SK-N-SH treated with all-trans-retinoic acid at 6 μM for 48 hours (cell line): ENCODE measurements around the gene DBP.
A peak's percentile ranks its signal among the peaks of the same experiment; 100 is the strongest.

Experiments
- ARNTL ChIP-seq: fragments of 450-650 bp; formaldehyde crosslinking; IDR thresholded peaks from 2 replicates; pipeline ENCODE4 v1.5.0; 2020; ENCODE audit warnings: low read depth, mild to moderate bottlenecking, moderate library complexity, borderline replicate concordance
- BACH2 ChIP-seq: fragments of 250-450 bp; sonication (Bioruptor Pico); IDR thresholded peaks from 2 replicates; pipeline ENCODE4 v1.9.0; 2021; ENCODE audit warnings: mild to moderate bottlenecking, borderline replicate concordance
- CSDC2 ChIP-seq: fragments of 250-450 bp; sonication (Bioruptor Pico); IDR thresholded peaks from 2 replicates; pipeline ENCODE4 v1.5.0; 2020; ENCODE audit warnings: mild to moderate bottlenecking, moderate library complexity
- ESRRG ChIP-seq: fragments of 250-450 bp; sonication (Bioruptor Pico); IDR thresholded peaks from 2 replicates; pipeline ENCODE4 v1.6.1; 2021; ENCODE audit warnings: mild to moderate bottlenecking
- GLIS3 ChIP-seq: fragments of 250-450 bp; sonication (Bioruptor Pico); IDR thresholded peaks from 2 replicates; pipeline ENCODE4 v1.5.0; 2020; ENCODE audit warnings: mild to moderate bottlenecking, moderate library complexity
- ISL1 ChIP-seq: fragments of 250-450 bp; sonication (Bioruptor Pico); IDR thresholded peaks from 2 replicates; pipeline ENCODE4 v2.1.2; 2022; ENCODE audit warnings: mild to moderate bottlenecking, moderate library complexity
- PATZ1 ChIP-seq: fragments of 250-450 bp; sonication (Bioruptor Pico); IDR thresholded peaks from 2 replicates; pipeline ENCODE4 v1.8.0; 2020; ENCODE audit warnings: mild to moderate bottlenecking, moderate library complexity, borderline replicate concordance
- RARB ChIP-seq: fragments of 250-450 bp; sonication (Bioruptor Pico); IDR thresholded peaks from 2 replicates; pipeline ENCODE4 v1.8.0; 2021; ENCODE audit warnings: mild to moderate bottlenecking, moderate library complexity
- SNAI2 ChIP-seq: fragments of 250-450 bp; sonication (Bioruptor Pico); IDR thresholded peaks from 2 replicates; pipeline ENCODE4 v1.5.0; 2020; ENCODE audit warnings: mild to moderate bottlenecking, moderate library complexity
- TSHZ2 ChIP-seq: fragments of 250-450 bp; sonication (Bioruptor Pico); IDR thresholded peaks from 2 replicates; pipeline ENCODE4 v1.5.0; 2020; ENCODE audit warnings: mild to moderate bottlenecking, moderate library complexity
- ZFP30 ChIP-seq: fragments of 450-650 bp; formaldehyde crosslinking; IDR thresholded peaks from 2 replicates; pipeline ENCODE4 v1.5.0; 2022; ENCODE audit warnings: mild to moderate bottlenecking, moderate library complexity
- ZNF70 ChIP-seq: fragments of 450-650 bp; formaldehyde crosslinking; IDR thresholded peaks from 2 replicates; pipeline ENCODE4 v1.5.0; 2020; ENCODE audit warnings: mild to moderate bottlenecking, moderate library complexity
- ZNF8 ChIP-seq: fragments of 450-650 bp; formaldehyde crosslinking; IDR thresholded peaks from 2 replicates; pipeline ENCODE4 v1.5.0; 2020; ENCODE audit warnings: mild to moderate bottlenecking, moderate library complexity
- TF ChIP-seq, protein P1 (sequence below): fragments of 250-450 bp; sonication (Bioruptor Pico); IDR thresholded peaks from 2 replicates; pipeline ENCODE4 v1.5.1; 2020; ENCODE audit warnings: low read depth, mild to moderate bottlenecking, moderate library complexity

DNA sequence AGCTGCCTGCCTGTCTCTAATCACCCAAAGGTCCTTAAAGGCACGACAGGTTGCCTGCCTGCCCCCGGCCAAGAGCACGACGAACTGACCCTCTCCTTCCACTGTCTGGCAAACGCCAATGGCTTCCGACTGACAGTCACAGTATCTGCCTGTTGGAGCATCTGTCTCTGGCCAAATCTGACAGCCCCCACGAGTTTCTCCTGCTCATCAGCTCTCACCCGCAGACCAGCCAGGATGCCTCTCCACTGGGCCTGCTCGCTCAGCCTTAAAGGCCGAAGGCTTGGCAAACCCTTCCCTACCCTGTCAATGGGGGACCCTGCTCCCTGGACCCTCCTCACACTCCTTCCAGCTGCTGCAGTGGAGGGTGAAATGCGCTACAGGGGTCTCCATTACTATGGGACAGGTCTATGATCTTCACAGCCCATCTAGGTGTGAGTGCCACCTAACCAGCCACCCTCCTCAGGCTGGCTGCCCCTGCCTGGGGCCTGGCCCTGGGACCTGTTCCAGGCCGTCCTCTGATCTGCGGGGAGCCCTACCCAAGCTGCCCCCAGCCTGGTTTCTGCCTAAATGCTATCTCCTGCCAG is 23.2 kb downstream of the DBP start:
- TF ChIP-seq RARB (CRISPR knock-in tag), result no peak
- no peak for TF ChIP-seq ARNTL (CRISPR knock-in tag)
- TF ChIP-seq ESRRG, result no peak
- no peak for TF ChIP-seq ZNF8
- TF ChIP-seq GLIS3 (CRISPR knock-in tag), result no peak
- no peak for TF ChIP-seq PATZ1 (CRISPR knock-in tag)
- TF ChIP-seq, protein P1, sequence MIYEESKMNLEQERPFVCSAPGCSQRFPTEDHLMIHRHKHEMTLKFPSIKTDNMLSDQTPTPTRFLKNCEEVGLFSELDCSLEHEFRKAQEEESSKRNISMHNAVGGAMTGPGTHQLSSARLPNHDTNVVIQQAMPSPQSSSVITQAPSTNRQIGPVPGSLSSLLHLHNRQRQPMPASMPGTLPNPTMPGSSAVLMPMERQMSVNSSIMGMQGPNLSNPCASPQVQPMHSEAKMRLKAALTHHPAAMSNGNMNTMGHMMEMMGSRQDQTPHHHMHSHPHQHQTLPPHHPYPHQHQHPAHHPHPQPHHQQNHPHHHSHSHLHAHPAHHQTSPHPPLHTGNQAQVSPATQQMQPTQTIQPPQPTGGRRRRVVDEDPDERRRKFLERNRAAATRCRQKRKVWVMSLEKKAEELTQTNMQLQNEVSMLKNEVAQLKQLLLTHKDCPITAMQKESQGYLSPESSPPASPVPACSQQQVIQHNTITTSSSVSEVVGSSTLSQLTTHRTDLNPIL (CRISPR knock-in tag), result 0 out of 2 replicates have a peak, but pooled peaks have one; percentile 37
- no peak for TF ChIP-seq ZNF70 (CRISPR knock-in tag)
- TF ChIP-seq ZFP30, result no peak
- TF ChIP-seq CSDC2 (CRISPR knock-in tag), result no peak
- no peak for TF ChIP-seq SNAI2 (CRISPR knock-in tag)
- TF ChIP-seq TSHZ2 (CRISPR knock-in tag), result no peak
- no peak for TF ChIP-seq ISL1 (CRISPR knock-in tag)
- no peak for TF ChIP-seq BACH2
